GM18507 (cell line): Measurements from ENCODE around the gene SEC31A.
"Not testable (repeated sequence)": the region's sequence is repeated elsewhere in the genome, so short reads cannot be mapped to it uniquely, and the experiment has no call there.

Experiments
- DNase-seq: peaks from one replicate; pipeline ENCODE4 v3.0.0; 2011; ENCODE audit warnings: low read depth; ENCODE audit not compliant: insufficient read length; ENCODE audit errors: extremely low spot score
- FAIRE-seq: peaks from 2 replicates; lab custom pipeline; 2011; peaks lifted over from hg19 to GRCh38; lab: Jason Lieb, UNC

SEC31A gene

DNA sequence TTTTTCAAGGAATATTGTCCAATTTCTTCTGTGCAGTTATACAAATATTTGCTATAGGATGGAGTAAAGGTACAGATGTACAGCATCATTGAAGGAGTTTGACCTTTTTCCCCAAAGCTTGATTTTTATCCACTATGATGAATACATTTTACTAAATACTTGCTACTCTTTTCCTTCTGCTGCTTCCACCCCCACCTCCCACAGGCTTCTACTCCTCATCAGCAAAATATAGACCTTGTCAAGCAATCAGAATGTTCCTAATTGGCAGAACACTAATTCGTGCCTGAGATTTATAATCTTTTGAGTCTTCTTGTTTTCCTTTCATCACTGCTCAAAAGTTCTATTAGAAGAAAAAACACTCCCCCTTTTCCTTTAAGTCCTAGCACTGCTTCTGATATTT, 5.8 kb upstream of the SEC31A start:
- no peak for DNase-seq
- FAIRE-seq: no peak

DNA sequence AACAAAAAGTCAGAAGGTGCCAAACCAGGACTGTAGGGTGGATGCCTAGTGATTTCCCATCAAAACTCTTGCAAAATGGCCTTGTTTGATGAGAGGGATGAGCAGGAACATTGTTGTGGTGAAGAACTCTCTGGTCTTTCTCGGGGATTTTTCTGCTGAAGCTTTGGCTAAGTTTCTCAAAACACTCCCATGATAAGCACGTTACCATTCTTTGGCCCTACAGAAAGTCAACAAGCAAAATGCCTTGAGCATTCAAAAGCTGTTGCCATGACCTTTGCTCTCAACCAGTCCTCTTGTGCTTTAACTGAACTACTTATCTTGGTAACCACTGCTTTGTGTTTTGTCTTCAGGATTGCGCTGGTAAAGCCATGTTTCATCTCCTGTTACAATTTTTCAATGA, 3.0 kb upstream of the SEC31A start:
- FAIRE-seq (no peak), DNase-seq (no peak)

DNA sequence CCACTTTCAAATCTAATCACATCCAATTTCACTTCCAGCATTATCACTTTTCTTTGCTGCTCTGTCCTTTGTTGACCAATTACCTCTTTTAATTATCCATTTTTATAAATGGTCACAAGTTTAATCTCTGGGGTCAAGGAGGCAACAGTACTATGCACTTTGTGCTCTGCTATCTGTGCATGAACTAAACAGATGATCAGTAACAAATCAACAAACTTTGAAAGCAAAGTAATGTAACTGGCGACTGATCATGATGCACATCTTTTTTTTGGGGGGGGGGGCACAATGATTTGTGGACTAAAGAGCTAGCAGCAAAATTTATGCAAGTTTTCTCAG, 1.5 kb upstream of the SEC31A start:
- FAIRE-seq (no peak), DNase-seq (no peak)

- FAIRE-seq (peak; percentile 76), DNase-seq (no peak)
These were observed 934 bp upstream of the SEC31A start for GRCh38 chr4:82891707-82892466.

DNA sequence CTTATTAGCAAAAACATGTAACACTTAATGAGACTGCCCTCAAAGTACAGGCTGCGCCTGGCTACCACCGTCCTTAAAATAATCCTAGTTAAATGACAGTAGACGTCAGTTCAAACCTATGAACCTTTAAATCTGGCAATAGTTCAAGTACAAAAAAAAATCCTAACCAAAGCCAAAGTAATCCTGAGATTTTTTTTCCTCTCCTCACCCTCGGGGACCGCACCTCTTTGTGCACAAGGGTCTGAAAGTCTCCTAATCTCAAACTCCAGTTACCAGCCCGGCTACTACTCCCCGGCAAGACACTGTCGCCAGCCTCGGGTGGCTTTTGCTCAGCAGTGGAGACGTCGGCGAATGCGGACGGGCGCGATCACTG, 439 bp downstream of the SEC31A start:
- FAIRE-seq (no peak), DNase-seq (no peak)

DNA sequence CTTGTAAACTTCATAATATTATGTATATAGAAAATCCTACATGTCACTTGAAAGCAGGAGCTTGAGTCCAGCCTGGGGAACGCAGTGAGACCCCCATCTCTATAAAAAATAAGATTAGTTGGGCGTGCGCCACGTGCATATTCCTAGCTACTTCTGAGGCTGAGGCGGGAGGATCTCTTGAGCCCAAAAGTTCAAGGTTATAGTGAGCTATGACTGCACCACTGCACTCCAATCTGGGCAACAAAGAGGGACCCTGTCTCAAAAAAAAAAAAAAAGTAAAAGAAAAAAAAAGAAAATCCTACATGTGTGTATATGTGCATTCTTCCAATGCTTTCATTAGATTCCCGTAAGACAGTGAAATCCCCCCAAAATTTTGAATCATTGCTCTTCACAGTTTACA, 1.7 kb downstream of the SEC31A start:
- FAIRE-seq: no peak

GRCh38 chr4:82886147-82886942, 4.6 kb downstream of the SEC31A start:
- DNase-seq: no peak
- FAIRE-seq: peak; percentile 29

More for the DNA sequence above, 1.7 kb downstream of the SEC31A start:
- DNase-seq: no peak

- FAIRE-seq (no peak), DNase-seq (no peak)
These were observed 5.5 kb downstream of the SEC31A start for GRCh38 chr4:82885410-82885809.

- DNase-seq: no peak
- no peak for FAIRE-seq
These were observed 22.4 kb downstream of the SEC31A start for GRCh38 chr4:82868572-82868971.

- no peak for FAIRE-seq
- no peak for DNase-seq
These were observed 24.1 kb downstream of the SEC31A start for GRCh38 chr4:82866706-82867385.

DNA sequence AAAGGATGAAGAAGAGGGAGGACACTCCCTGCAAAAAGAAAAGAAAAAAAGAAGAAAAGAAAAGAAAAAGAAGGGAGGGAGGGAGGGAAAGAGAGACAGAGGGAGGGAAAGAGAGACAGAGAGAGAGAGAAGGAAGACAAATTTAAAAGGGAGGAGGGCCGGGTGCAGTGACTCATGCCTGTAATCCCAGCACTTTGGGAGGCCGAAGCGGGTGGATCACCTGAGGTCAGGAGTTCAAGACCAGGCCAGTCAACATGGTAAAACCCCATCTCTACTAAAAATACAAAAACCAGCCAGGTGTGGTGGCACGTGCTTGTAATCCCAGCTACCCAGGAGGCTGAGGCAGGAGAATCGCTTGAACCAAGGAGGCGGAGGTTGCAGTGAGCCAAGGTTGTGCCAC, 24.9 kb downstream of the SEC31A start:
- FAIRE-seq, DNase-seq: not testable (repeated sequence)

DNA sequence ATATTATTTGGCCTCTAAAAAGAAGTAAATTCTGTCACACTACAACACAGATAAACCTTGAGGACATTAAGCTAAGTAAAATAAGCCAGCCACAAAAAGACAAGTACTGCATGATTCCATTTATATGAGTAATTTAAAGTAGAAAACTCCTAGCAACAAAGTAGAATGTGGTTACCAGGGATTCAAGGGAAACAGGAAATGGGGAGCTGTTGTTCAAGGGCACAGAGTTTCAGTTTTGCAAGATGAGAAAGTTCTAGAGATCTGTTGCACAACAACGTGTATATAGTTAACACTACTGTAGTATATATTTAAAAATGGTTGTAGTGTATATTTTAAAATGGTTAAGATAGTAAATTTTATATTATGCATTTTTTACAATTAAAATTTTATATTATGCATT, 25.4 kb downstream of the SEC31A start:
- DNase-seq (no peak), FAIRE-seq (no peak)

- FAIRE-seq (peak; percentile 52), DNase-seq (no peak)
These were observed 26.5 kb downstream of the SEC31A start for GRCh38 chr4:82864336-82864979.

DNA sequence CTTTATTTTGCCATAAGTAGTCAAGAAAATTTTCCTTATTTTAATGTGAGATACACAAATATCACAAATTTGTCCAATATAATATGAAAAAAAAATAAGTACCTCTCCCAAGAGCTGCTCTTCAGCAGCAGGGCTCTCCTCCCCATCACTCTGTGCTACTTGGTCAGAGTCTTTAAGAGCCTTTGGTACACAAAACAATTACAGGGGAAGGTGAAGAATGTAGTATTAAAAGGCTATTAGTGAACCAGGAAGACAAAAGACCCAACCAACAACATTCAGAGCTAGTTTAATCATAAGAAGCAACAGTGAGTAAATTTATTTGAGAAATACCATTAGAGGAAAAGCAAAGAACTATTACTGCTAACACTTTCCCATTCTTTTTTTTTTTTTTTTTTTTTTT, 29.4 kb downstream of the SEC31A start:
- DNase-seq (no peak), FAIRE-seq (no peak)

DNA sequence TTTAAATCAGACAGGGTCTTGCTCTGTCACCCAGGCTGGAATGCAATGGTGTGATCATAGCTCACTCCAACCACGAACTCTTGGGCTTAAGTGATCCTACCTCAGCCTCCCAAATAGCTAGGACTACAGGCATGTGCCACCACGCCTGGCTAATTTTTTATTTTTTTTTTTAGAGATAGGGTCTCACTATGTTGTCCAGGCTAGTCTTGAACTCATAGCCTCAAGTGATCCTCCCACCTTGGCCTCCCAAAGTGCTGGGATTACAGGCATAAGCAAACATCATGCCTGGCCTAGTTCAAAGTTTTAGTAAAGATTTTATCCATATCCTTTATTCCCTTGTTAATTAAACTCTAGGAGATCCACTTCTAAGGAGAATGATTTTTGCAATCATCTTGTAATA, 30.5 kb downstream of the SEC31A start:
- FAIRE-seq, DNase-seq: not testable (repeated sequence)

DNA sequence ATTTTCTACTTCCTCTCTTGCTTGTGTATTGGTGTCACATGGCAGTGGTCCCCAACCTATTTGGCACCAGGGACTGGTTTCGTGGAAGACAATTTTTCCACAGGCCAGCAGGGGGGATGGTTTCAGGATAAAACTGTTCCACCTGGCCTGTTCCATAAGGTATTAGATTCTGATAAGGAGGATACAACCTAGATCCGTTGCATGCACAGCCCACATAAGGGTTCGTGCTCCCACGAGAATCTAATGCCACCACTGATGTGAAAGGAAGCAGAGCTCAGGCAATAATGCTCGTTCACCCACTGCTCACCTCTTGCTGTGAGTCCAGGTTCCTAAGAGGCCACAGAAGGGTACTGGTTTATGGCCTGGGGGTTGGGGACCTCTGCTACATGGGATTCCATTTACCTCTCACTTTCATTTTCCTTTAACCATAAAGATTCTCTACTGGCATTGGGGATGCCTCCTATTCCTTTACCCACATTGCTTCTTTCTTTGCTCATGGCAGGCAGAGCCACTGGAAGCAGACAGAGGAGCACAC, 38.1 kb downstream of the SEC31A start:
- FAIRE-seq (no peak), DNase-seq (no peak)

- DNase-seq: no peak
- FAIRE-seq: peak; percentile 5
These were observed 38.8 kb downstream of the SEC31A start for GRCh38 chr4:82851885-82852750.

DNA sequence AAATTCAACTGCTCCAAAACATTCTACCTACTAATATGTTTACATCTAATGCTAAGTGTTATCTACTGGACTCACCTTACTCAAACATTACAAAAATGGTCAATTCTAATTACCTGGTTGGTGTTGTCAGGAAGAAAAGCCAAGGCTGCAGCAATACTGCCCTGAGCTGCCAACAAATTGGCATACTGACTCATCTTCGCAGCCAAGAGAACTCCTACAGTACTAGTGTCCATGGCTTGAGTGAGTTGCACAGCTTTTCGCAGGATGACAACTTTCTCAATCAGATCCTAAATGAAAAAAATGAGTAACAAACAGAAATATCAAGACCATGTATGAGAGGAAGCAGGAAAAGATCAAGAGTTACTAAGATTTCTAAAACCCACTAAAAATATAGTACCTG, 39.6 kb downstream of the SEC31A start:
- DNase-seq: no peak
- FAIRE-seq: no peak

- FAIRE-seq: no peak
- DNase-seq: no peak
These were observed 40.3 kb downstream of the SEC31A start for GRCh38 chr4:82850684-82851083.
